OCI-LY3 (cell line): Measurements from ENCODE around the gene ZNF827.

Experiments
- H2AFZ ChIP-seq: fragments of 200-600, 300-600 bp; shearing (Covaris generic); 2 replicates; pipeline ENCODE4 v1.6.0; 2014; ENCODE audit warnings: antibody characterized with exemption, low read depth, low read length
- H3K27ac ChIP-seq: fragments of 200-600, 300-600 bp; sonication (generic); 2 replicates; pipeline ENCODE4 v1.5.1; 2014; ENCODE audit warnings: mild to moderate bottlenecking, low read length, moderate library complexity, mixed read lengths
- H3K27me3 ChIP-seq: fragments of 200-600, 300-600 bp; sonication (generic); 2 replicates; pipeline ENCODE4 v1.6.1; 2014; ENCODE audit warnings: low read depth, low read length, mixed read lengths
- H3K36me3 ChIP-seq: fragments of 200-600, 300-600 bp; sonication (generic); replicated peaks from 2 replicates; pipeline ENCODE3; 2014; ENCODE audit warnings: low read depth, low read length, mixed read lengths
- H3K4me1 ChIP-seq: fragments of 300-600, 200-600 bp; sonication (generic); 2 replicates; pipeline ENCODE4 v1.6.1; 2014; ENCODE audit warnings: low read length, mixed read lengths
- H3K4me2 ChIP-seq: fragments of 200-600, 300-600 bp; sonication (generic); 2 replicates; pipeline ENCODE4 v1.6.1; 2014; ENCODE audit warnings: low read length, mixed read lengths
- H3K4me3 ChIP-seq: fragments of 300-600, 200-600 bp; sonication (generic); 2 replicates; pipeline ENCODE4 v1.5.1; 2014; ENCODE audit warnings: antibody characterized with exemption, mild to moderate bottlenecking, low read length, moderate library complexity
- H3K79me2 ChIP-seq: fragments of 300-600, 200-600 bp; shearing (Covaris generic); 2 replicates; pipeline ENCODE4 v1.6.1; 2014; ENCODE audit warnings: mild to moderate bottlenecking, low read length, mixed read lengths
- H3K9ac ChIP-seq: fragments of 300-600, 200-600 bp; shearing (Covaris generic); 2 replicates; pipeline ENCODE4 v1.6.0; 2014; ENCODE audit warnings: mild to moderate bottlenecking, low read length, moderate library complexity
- H3K9me3 ChIP-seq: fragments of 200-600, 300-600 bp; shearing (Covaris generic); 2 replicates; pipeline ENCODE4 v1.6.1; 2014; ENCODE audit warnings: low read length, mixed read lengths; ENCODE audit not compliant: insufficient read depth
- H4K20me1 ChIP-seq: fragments of 200-600, 300-600 bp; sonication (generic); 2 replicates; pipeline ENCODE4 v1.6.1; 2016; ENCODE audit warnings: low read length, mixed read lengths; ENCODE audit not compliant: insufficient read depth
- CTCF ChIP-seq: fragments of 200-600, 300-600 bp; sonication (generic); IDR thresholded peaks from 2 replicates; pipeline ENCODE4 v1.5.1; 2014; ENCODE audit warnings: antibody characterized with exemption, low read length, low read depth
- EZH2phosphoT487 ChIP-seq: fragments of 200-600 bp; shearing (Covaris generic); IDR thresholded peaks from 2 replicates; pipeline ENCODE4 v1.6.1; 2018; ENCODE audit warnings: antibody characterized with exemption, mixed run types, low read depth

The ZNF827 gene

GRCh38 chr4:145934434-145935047 lies 4.1 kb downstream of the ZNF827 start:
- Histone ChIP-seq H3K4me1 (peaks cover 29% of the 10 kb centered on the region), H3K36me3 (peaks cover 5% of the 10 kb centered on the region), H2AFZ (no peak overlapping the region), H3K27ac (peak overlapping the region; percentile 74), H3K4me2 (peak overlapping the region; percentile 75), H3K27me3 (peaks cover 3% of the 10 kb centered on the region; the same call in 1 of the 2 replicates), H3K9me3 (no peaks in the 10 kb centered on the region), H3K79me2 (peaks cover 86% of the 10 kb centered on the region), H4K20me1 (peaks cover 37% of the 10 kb centered on the region), H3K9ac (peak overlapping the region; percentile 97), H3K4me3 (peak overlapping the region; percentile 87)
- no peak for TF ChIP-seq CTCF
- TF ChIP-seq EZH2phosphoT487: no peak

- Histone ChIP-seq H3K36me3 (peaks cover 11% of the 10 kb centered on the region), H3K4me2 (no peak overlapping the region), H3K9ac (no peak overlapping the region), H3K79me2 (peaks cover 99% of the 10 kb centered on the region), H4K20me1 (peaks cover 52% of the 10 kb centered on the region), H3K4me1 (peaks cover 22% of the 10 kb centered on the region), H3K27ac (no peak overlapping the region), H3K9me3 (no peaks in the 10 kb centered on the region), H2AFZ (no peak overlapping the region), H3K27me3 (no peaks in the 10 kb centered on the region), H3K4me3 (no peak overlapping the region)
- TF ChIP-seq CTCF (no peak), EZH2phosphoT487 (no peak)
These were observed 5.5 kb downstream of the ZNF827 start for GRCh38 chr4:145933134-145933533.

DNA sequence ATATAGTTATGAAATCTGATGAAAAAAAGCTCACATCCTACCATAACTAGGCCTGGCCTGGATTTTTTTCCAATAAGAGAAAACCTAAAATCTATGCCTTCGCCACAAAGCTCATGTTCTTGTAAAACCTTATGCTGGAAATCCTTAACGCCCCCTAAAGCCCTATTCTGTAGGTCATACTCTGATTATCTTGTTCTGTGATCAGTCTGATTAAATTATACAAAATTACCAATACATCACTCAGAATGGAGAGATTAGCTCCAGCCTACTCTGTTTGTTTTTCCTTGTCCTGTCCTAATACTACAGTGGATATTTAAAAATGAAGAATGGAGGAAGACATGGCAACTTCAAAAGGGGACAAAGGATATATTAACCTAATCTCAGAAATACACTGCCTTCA lies 7.2 kb downstream of the ZNF827 start:
- H4K20me1 ChIP-seq: peaks cover 65% of the 10 kb centered on the region
- no peak overlapping the region for H2AFZ ChIP-seq
- H3K36me3 ChIP-seq: peaks cover 18% of the 10 kb centered on the region
- no peak overlapping the region for H3K4me2 ChIP-seq
- H3K9me3 ChIP-seq: no peaks in the 10 kb centered on the region
- H3K79me2 ChIP-seq: peaks cover 99% of the 10 kb centered on the region
- H3K27me3 ChIP-seq: no peaks in the 10 kb centered on the region
- H3K9ac ChIP-seq: no peak overlapping the region
- no peak overlapping the region for H3K4me3 ChIP-seq
- H3K4me1 ChIP-seq: peaks cover 22% of the 10 kb centered on the region
- no peak for TF ChIP-seq EZH2phosphoT487
- no peak for TF ChIP-seq CTCF
- no peak overlapping the region for H3K27ac ChIP-seq

DNA sequence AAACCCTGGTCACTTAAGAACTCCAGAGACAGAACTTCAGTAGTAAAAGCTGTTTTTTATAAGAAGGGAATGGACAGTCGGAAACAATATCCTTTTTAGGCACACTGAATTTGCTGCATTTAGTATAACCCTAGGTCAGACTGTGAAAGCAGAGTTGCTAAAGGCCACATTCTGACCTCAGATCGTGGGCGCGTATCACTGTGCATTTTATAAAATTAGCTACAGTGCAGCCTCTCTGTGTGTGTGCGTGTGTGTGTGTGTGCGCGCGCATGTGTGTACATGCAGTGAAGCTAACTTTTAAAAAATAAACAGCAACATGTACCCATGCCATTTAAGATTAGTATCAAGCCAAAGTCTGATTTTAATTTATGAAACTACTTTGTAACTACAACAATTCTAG lies 8.0 kb downstream of the ZNF827 start:
- H4K20me1 ChIP-seq: peaks cover 71% of the 10 kb centered on the region
- TF ChIP-seq EZH2phosphoT487 (no peak), CTCF (no peak)
- peaks cover 25% of the 10 kb centered on the region for H3K36me3 ChIP-seq
- no peaks in the 10 kb centered on the region for H3K27me3 ChIP-seq
- H3K9ac ChIP-seq: no peak overlapping the region
- H3K4me2 ChIP-seq: no peak overlapping the region
- H3K9me3 ChIP-seq: peaks cover 2% of the 10 kb centered on the region; the same call in 1 of the 2 replicates
- H3K79me2 ChIP-seq: peaks cover 99% of the 10 kb centered on the region
- peaks cover 19% of the 10 kb centered on the region for H3K4me1 ChIP-seq
- H2AFZ ChIP-seq: no peak overlapping the region
- H3K4me3 ChIP-seq: no peak overlapping the region
- H3K27ac ChIP-seq: no peak overlapping the region
